GM21786 (cell line): ENCODE results near the gene LACTB.

ENCODE experiments used
- ATAC-seq: cut with Tn5 transposase; IDR thresholded peaks from one replicate; pipeline ENCODE4 v1.9.1; 2021; ENCODE audit not compliant: unreplicated experiment

Gene LACTB, protein sequence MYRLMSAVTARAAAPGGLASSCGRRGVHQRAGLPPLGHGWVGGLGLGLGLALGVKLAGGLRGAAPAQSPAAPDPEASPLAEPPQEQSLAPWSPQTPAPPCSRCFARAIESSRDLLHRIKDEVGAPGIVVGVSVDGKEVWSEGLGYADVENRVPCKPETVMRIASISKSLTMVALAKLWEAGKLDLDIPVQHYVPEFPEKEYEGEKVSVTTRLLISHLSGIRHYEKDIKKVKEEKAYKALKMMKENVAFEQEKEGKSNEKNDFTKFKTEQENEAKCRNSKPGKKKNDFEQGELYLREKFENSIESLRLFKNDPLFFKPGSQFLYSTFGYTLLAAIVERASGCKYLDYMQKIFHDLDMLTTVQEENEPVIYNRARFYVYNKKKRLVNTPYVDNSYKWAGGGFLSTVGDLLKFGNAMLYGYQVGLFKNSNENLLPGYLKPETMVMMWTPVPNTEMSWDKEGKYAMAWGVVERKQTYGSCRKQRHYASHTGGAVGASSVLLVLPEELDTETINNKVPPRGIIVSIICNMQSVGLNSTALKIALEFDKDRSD

DNA sequence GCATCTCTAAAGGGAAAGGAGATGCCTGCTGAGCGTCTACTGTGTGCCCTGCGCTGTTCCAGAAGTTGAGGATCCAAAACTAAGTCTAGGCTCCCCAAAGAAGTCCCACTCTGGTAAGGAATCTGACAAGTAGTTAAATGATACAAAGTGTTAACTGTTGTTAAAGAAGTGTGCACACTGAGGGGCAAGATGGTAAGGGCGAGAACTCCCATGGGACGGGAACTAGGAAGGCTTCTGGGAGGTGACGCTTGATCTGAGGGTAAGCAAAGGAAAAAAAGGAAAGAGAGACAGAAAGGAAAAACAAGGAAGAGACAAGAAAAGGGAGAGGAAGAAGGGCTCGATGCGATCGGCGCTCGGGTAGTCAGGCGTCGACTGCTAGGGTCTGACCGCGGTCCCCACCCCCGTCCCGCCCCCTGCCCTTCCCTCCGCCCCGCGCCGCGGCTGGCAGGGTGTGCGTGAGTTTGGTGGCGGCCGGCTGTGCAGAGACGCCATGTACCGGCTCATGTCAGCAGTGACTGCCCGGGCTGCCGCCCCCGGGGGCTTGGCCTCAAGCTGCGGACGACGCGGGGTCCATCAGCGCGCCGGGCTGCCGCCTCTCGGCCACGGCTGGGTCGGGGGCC lies at the start of gene LACTB:
Gene LACTB (plus strand): TSS at position 480 of the 620 bp plus-strand sequence. CDS start 11 bp downstream, at position 491.
- ATAC-seq, result peak; percentile 61

DNA sequence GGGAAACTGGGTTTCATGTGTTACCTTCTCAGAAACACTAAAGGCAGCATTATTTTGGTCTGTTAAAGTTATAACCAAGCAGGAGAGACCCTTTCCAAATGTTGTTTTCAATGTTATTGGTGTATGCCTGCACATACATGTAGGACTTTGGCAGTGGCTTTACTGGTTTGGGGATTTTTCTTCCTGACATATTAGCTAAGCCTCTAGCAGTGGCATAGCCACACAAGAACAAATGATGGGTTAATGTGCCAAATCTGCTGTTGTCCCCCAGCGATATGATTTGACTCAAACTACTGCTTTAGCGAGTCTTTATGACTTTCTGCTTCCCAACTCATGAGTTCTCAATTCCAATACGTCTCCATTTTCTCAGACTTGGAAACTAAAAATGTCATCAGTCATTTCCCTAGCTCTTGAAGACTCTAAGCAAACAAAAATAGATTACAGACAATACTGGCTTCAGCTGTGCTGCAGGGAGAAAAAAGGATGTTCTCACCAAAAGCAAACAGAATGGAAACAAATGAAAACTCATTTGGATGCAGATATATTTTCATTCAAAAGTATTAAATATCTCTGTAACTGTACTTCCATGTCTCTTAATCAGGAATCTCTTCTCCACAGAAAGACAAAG lies 49.5 kb upstream of the LACTB start:
- no peak for ATAC-seq

DNA sequence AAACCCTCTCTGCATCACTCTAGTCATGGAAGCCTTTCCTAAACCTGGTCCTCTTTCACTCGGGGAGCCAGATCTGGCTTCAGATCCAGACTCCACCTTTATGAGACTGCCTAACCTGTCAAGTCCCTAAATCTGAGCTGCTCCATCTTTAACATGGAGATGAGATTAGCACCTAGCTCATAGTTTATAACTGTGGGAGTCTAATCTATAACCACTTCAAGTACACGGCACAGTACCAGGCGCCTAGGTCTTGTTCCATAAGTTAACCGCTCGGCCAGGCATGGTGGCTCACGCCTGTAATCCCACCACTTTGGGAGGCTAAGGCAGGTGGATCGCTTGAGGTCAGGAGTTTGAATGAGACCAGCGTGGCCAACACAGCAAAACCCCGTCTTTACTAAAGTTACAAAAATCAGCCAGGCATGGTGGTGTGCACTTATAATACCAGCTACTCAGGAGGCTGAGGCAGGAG lies 48.8 kb upstream of the LACTB start:
- no peak for ATAC-seq

DNA sequence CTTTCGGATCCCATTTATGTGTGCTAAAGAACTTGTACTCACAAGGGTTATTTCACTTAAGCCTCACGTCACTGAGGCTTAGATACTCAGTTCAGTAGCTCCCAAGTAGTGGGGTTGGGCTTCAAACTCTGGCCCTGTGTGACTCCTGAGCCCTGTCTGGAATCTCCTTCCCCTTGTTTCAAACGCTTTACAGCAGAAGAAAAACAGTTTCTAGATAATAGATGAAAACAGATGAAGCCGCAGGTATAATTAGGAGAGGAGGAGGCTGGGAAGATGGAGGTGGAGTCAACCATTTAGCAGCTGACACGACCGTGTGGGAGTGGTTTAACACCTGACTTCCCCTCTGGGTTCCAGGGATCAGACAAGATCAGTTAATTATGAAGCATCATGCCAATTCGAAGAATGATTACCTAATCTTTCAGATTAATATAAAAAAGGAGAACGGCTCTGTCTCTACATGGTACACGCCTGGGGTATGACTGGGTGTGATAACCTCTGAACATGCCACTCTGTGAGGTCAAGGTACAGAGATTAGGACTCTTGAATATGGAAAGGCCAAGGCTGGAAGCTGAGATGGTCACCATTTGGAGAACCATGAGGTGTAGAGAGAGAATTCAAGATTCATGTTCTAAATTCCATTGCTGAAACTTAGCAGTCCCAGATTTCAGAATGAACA lies 48.0 kb upstream of the LACTB start:
- no peak for ATAC-seq

GRCh38 chr15:63075015-63075983 lies 46.4 kb upstream of the LACTB start:
- no peak for ATAC-seq

GRCh38 chr15:63075984-63076713 lies 45.5 kb upstream of the LACTB start:
- no peak for ATAC-seq

GRCh38 chr15:63076714-63077046 lies 45.0 kb upstream of the LACTB start:
- no peak for ATAC-seq

DNA sequence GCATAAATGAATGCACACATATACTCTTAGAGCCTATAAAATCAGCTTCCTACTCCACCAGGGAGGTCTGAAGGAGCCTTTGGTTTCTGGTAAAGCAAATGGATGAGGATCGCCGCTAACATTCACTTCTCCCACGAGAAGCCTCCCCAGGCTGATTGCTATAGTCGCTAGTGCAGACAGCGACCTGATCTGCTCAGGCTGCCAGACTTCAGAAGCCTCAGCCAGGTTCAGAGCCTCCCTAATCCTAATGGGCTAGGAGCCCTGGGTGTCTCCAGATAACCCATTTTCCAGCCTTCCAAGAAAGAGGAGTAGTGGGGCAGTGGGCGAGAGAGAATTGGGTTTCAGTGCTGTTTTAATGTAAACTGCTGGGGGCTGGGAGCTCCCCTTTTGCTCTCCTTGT lies 43.7 kb upstream of the LACTB start:
- no peak for ATAC-seq

- ATAC-seq, result no peak
Measured at GRCh38 chr15:63079947-63080626, 41.6 kb upstream of the LACTB start.

- ATAC-seq, result no peak
Measured at GRCh38 chr15:63080634-63081250, 40.9 kb upstream of the LACTB start.

DNA sequence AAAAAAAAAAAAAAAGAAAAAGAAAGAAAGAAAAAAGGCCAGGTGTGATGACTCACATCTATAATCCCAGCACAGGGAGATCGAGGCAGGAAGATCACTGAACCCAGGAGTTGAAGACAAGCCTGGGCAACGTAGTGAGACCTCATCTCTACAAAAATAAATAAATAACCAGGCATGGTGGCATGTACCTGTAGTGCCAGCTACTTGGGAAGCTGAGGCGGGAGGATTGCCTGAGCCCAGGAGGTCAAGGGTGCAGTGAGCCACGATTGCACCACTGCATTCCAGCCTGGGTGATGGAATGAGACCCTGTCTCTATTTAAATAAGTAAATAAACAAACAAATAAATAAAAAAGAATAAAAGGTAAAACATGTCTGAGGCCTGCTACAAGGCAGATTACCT lies 39.3 kb upstream of the LACTB start:
- no peak for ATAC-seq

- ATAC-seq, result no peak
Measured at GRCh38 chr15:63083044-63083443, 38.6 kb upstream of the LACTB start.

DNA sequence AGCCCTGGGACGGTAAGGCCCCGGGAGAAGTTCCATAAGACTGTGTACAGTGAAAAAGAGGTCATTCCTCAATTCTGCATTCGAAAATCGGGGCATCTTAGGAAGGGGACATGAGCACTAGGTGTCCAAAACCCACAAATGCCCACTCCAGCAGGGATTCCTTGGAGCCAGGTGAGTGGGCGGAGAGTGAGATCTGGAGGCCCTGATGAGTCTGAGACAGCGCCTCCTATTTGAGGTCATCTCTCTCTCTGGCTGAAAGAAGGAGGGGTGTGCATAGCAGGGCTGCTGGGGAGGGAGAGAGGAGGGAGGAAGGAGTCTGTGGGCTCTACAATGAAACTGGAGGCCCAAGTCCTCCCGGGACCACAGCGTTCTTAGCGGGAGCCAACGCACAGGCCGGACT lies 38.1 kb upstream of the LACTB start:
- no peak for ATAC-seq

- ATAC-seq, result no peak
Measured at GRCh38 chr15:63084806-63085205, 36.9 kb upstream of the LACTB start.

DNA sequence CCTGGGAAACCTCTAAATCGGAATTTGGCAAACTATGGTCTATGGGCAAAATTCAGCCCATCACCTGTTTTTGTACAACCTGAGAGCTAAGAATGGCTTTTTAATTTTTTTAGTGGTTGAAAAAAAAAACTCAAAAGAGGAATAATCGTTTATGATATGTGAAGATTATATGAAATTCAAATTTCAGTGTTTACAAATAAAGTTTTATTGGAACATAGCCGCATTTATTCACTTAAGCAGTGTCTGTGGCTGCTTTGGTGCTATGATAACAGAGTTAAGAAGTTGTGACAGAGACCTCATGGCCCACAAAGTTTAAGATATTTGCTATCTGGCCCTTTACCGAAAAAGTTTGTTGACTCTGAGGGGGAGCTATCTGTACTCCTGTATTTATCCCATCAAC lies 36.4 kb upstream of the LACTB start:
- no peak for ATAC-seq

DNA sequence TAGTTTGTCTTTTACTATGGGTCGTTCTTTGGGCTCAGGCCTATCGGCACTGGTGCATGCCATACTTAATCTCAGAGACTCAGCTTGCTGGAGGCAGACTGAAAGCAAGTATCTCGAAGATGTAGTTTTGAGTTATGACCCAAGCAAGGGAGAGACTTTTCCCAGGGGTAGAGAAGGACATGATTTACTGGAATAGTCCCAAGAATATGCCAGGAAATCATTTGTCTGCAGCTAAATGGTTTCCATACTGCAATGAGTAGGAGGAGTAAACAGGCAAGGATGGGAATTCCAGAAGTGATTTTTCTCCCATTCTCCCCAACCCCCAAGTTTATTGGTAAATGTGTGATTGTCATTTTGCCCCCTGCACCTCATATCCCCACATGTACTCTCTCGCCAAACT lies 35.4 kb upstream of the LACTB start:
- no peak for ATAC-seq

DNA sequence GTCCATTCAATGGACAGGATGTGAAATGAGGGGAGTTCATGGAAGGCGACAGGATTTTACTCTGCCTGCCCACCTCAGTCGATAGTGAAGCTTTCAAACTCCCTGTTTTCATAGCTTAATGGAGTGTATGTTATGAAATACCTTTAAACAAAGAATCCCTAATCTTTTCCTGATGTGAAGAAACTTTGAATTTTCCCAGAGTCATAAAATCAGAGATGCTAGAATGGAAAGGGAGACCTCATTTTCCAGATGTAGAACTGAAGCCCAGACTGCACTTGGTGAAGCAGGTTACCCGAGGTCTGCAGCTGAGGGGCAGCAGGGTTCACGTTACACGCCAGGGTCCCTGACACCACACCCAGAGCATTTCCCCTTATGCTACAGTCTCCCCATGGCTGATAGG lies 34.7 kb upstream of the LACTB start:
- no peak for ATAC-seq

- ATAC-seq, result no peak
Measured at GRCh38 chr15:63088533-63089245, 33.0 kb upstream of the LACTB start.
